ENCODE data around the gene KSR1.
"Not testable (repeated sequence)": the region's sequence is repeated elsewhere in the genome, so short reads cannot be mapped to it uniquely, and the experiment has no call there.

The KSR1 gene

DNA sequence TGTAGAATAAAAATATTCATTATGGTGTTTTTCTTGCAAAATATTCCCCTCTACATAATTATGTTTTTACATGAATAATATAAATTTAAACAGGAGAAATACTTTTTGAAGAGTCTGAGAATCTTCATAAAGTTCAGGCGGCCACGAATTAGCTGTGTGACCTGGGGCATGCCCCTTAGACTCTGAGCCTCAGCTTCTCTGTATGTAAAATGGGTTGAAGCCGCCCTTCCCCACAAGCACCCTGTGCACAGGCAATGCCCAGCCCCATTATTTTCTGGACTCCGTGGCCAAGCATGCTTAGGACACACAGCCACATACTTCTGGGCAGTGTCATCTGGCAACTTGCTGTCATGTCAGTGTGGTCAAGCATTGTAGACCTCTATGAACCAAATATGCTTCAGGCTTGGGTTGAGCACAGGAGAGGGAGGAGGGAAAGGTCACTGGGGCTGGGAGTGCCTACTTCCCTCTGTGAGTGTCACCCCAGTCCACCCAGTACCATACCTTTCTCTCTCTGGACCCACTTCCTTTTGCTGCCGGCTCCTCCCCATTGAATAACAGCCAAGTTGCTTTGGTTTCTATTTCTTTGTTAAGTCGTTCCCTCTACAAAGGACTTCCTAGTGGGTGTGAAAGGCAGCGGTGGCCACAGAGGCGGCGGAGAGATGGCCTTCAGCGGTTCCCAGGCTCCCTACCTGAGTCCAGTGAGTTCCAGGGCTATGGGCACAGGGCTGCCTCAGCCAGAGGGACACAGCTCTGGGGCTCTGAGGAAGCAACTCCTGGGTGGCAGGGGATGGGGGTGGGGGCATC lies 174.6 kb downstream of the KSR1 start, which contains the start of gene LGALS9:
Gene LGALS9, plus strand, starts transcription at position 582 of the 804 bp plus-strand sequence. Its CDS starts 78 bp downstream, at position 660.
- no peak for DNase-seq (ENCODE audit: low read depth)
- Histone ChIP-seq H3K9ac (ENCODE audit: low read length) (no peak within 1 kb of the TSS), H3K4me1 (ENCODE audit: control insufficient read depth, insufficient read depth, low read length) (peaks cover 34% of the 10 kb centered on the region), H3K9me3 (ENCODE audit: control insufficient read depth, low read length) (no peaks in the 10 kb centered on the region), H3K36me3 (ENCODE audit: control insufficient read depth, insufficient read depth, low read length, severe bottlenecking) (no peaks in the 10 kb centered on the region), H3K4me3 (ENCODE audit: low read length) (no peak within 1 kb of the TSS), H3K27me3 (replicated peaks; ENCODE audit: control insufficient read depth, insufficient read depth, low read length) (no peaks in the 10 kb centered on the region)

DNA sequence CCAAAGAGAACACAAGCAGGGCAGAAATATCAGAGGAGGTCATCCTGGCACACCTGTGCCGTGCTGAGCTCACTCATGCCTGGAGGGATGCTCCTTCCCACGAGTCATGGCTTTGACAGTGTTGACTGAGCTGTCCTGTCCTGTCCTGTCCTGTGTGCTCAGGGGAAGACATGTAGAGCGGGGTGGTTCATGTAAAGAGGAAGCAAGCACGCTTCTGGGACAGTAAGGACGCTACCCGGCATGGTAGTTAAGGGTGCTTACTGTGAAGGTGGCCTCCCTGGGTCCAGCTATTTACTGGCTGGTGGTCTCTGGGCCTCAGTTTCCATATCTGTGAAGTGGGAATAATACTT lies 175.1 kb downstream of the KSR1 start:
- peaks cover 34% of the 10 kb centered on the region for H3K4me1 ChIP-seq (ENCODE audit: control insufficient read depth, insufficient read depth, low read length)
- H3K9ac ChIP-seq (ENCODE audit: low read length) = no peak overlapping the region
- no peaks in the 10 kb centered on the region for H3K36me3 ChIP-seq (ENCODE audit: control insufficient read depth, insufficient read depth, low read length, severe bottlenecking)
- no peaks in the 10 kb centered on the region for H3K9me3 ChIP-seq (ENCODE audit: control insufficient read depth, low read length)
- no peak for DNase-seq (ENCODE audit: low read depth)
- H3K27me3 ChIP-seq (replicated peaks; ENCODE audit: control insufficient read depth, insufficient read depth, low read length) = no peaks in the 10 kb centered on the region
- no peak overlapping the region for H3K4me3 ChIP-seq (ENCODE audit: low read length)

DNA sequence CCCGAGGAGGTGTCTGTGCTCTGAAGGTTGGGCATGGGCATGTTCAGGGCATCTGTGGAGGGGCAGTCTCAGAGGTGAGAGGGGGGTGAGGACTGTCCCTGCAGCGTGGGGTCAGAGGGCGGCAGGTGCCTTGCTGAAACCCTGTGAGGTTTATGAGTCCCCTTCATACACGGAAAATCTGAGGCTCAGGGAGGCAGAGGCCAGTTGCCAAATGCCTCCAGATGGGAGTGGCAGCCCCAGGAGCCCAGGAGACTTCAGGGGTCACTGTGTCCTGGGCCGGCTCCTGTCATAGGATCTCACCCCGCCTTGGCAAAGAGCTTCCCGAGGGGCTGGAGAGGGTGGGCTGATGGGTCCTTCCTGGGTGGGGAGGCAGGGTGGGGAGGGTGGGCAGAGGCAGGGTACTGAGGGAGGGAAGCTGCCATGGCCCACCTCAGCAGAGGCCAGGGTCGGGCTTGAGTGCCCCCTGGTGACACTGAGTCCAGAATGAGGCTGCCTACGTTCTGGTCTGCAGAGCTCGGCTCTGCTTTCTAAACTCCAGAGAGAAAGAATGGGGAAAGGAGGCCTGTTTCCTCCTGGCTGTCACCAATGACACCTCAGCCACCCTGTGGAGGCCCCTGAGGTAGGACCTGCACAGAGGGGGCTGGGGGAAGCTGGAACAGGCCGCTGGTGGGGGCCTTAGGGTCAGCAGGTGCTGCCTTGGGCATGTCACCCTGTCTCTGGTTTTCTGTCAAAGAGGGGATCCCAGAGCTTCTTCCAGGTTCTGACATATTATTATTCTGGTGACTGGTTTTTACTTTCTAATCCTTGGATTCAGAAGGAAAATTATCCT lies 175.9 kb downstream of the KSR1 start:
- H3K9ac ChIP-seq (ENCODE audit: low read length) = no peak overlapping the region
- H3K4me1 ChIP-seq (ENCODE audit: control insufficient read depth, insufficient read depth, low read length) = peaks cover 34% of the 10 kb centered on the region
- no peak for DNase-seq (ENCODE audit: low read depth)
- no peaks in the 10 kb centered on the region for H3K27me3 ChIP-seq (replicated peaks; ENCODE audit: control insufficient read depth, insufficient read depth, low read length)
- H3K9me3 ChIP-seq (ENCODE audit: control insufficient read depth, low read length) = no peaks in the 10 kb centered on the region
- no peaks in the 10 kb centered on the region for H3K36me3 ChIP-seq (ENCODE audit: control insufficient read depth, insufficient read depth, low read length, severe bottlenecking)
- no peak overlapping the region for H3K4me3 ChIP-seq (ENCODE audit: low read length)

DNA sequence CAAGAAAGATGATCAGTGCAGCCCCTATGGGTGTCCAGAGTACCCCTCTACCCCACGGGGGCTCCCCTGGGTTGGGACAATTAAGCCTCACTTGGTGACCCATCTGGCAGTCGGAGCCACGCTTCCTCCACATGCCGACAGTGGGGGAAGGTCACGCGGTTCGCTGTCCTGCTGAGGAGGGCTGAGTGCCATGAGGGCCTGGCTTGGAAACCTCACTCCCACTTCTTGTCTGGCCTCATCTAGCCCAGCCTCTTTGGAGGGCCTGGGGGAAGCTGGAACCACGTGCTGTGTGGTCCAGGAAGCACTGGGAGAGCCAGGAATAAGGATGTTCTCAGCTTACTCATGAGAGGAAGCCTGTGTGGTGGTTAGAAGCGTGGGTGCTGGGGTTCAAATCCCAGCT lies 176.5 kb downstream of the KSR1 start:
- not testable (repeated sequence) for H3K27me3 ChIP-seq (replicated peaks; ENCODE audit: control insufficient read depth, insufficient read depth, low read length); H3K9me3 ChIP-seq (ENCODE audit: control insufficient read depth, low read length); H3K36me3 ChIP-seq (ENCODE audit: control insufficient read depth, insufficient read depth, low read length, severe bottlenecking); H3K9ac ChIP-seq (ENCODE audit: low read length); DNase-seq (ENCODE audit: low read depth)
- peak overlapping the region; percentile 20 for H3K4me3 ChIP-seq (ENCODE audit: low read length)
- peaks cover 34% of the 10 kb centered on the region for H3K4me1 ChIP-seq (ENCODE audit: control insufficient read depth, insufficient read depth, low read length)

DNA sequence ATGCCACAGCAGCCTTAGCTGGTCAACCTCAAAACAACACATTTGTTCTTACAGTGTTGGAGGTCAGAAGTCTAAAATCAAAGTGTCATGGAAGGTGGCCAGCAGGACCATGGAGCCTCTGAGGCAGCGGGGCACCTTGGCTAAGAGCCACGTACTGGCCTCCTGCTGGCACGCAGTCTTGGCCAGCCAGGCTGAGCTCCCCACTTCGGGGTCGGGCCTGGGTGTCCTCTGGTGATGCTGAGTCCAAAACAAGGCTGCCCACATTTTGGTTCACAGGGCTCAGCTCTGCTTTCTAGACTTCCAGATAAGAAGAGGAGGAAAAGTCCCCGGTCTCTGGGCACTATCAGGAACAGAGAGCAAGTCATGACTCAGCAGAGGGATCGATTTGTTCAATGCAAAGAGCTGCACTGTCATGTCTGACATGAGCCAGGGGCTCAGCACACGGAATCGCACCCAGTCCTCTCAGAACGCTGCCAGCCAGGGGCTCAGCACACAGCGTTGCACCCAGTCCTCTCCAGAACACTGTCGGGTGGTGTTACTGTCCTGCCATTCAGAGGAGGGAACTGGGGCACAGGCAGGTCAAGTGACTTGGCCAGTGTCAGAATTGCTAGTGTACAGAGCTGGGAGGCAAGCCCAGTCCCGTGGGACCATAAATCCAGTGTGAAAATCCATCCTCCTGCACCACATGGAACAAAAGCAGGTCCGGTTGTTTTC lies 177.2 kb downstream of the KSR1 start:
- H3K4me1 ChIP-seq (ENCODE audit: control insufficient read depth, insufficient read depth, low read length) = peaks cover 34% of the 10 kb centered on the region
- peak overlapping the region; percentile 42 for H3K9ac ChIP-seq (ENCODE audit: low read length)
- no peaks in the 10 kb centered on the region for H3K36me3 ChIP-seq (ENCODE audit: control insufficient read depth, insufficient read depth, low read length, severe bottlenecking)
- H3K9me3 ChIP-seq (ENCODE audit: control insufficient read depth, low read length) = no peaks in the 10 kb centered on the region
- no peak for DNase-seq (ENCODE audit: low read depth)
- no peaks in the 10 kb centered on the region for H3K27me3 ChIP-seq (replicated peaks; ENCODE audit: control insufficient read depth, insufficient read depth, low read length)
- H3K4me3 ChIP-seq (ENCODE audit: low read length) = peak overlapping the region; percentile 20

DNA sequence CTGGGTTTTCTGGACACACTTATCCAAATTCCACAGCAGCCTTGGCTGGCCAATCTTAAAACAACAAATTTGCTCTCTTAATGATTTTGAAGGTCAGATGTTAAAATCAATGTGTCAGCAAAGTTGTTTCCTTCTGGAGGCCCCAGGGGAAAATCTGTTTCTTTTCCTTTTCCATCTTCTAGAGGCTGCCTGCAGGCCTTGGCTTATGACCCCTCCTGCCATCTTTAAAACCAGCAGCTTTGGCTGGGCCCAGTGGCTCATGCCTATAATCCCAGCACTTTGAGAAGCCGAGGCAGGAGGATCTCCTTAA lies 177.7 kb downstream of the KSR1 start:
- Histone ChIP-seq H3K4me3 (ENCODE audit: low read length) (no peak overlapping the region), H3K27me3 (replicated peaks; ENCODE audit: control insufficient read depth, insufficient read depth, low read length) (no peaks in the 10 kb centered on the region), H3K36me3 (ENCODE audit: control insufficient read depth, insufficient read depth, low read length, severe bottlenecking) (no peaks in the 10 kb centered on the region), H3K9ac (ENCODE audit: low read length) (no peak overlapping the region), H3K4me1 (ENCODE audit: control insufficient read depth, insufficient read depth, low read length) (peaks cover 34% of the 10 kb centered on the region), H3K9me3 (ENCODE audit: control insufficient read depth, low read length) (no peaks in the 10 kb centered on the region)
- DNase-seq (ENCODE audit: low read depth) = no peak

DNA sequence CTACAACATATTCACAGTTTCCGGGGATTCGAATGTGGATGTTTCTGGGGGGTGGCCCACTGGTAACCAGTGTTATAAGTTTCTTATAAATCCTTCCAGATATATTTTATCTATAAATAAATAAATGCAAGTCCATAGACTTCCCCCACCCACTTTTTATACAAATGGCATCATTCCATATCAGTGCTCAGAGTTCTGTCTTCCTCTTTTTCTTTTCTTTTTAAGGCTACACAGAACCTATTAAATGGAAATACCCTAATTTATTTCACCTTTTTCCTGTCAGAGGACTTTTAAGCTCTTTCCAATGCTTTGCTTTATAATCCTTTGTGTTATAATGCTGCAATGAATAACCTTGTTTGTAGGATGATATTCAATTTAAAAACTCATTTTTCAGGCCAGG lies 178.5 kb downstream of the KSR1 start:
- H3K27me3 ChIP-seq (replicated peaks; ENCODE audit: control insufficient read depth, insufficient read depth, low read length) = no peaks in the 10 kb centered on the region
- DNase-seq (ENCODE audit: low read depth) = no peak
- no peak overlapping the region for H3K9ac ChIP-seq (ENCODE audit: low read length)
- no peaks in the 10 kb centered on the region for H3K9me3 ChIP-seq (ENCODE audit: control insufficient read depth, low read length)
- H3K36me3 ChIP-seq (ENCODE audit: control insufficient read depth, insufficient read depth, low read length, severe bottlenecking) = no peaks in the 10 kb centered on the region
- no peak overlapping the region for H3K4me3 ChIP-seq (ENCODE audit: low read length)
- peaks cover 34% of the 10 kb centered on the region for H3K4me1 ChIP-seq (ENCODE audit: control insufficient read depth, insufficient read depth, low read length)

DNA sequence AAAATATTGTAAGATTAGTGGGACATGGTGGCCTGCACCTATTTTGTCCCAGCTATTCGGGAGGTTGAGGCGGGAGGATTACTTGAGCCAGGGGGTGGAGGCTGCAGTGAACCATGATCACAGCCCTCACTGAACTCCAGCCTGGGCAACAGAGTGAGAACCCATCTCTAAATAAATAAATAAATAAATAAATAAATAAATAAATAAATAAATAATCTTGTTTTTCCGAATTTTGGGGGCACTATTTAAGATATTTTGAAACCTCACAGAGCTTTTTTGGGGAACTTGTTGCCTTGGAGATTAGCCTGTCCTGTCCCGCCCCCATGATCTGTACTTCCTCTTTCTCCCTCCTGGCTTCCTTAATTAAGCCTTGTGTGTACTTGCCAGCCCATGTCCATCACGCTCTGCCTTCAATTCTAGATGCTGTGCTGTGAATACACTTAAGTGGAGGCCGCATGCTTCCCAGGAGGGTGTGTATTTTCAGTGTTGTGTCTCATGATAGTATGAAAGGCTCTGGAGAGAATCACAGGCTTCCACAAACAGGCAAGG lies 179.1 kb downstream of the KSR1 start:
- Histone ChIP-seq H3K36me3 (ENCODE audit: control insufficient read depth, insufficient read depth, low read length, severe bottlenecking) (no peaks in the 10 kb centered on the region), H3K9me3 (ENCODE audit: control insufficient read depth, low read length) (no peaks in the 10 kb centered on the region), H3K27me3 (replicated peaks; ENCODE audit: control insufficient read depth, insufficient read depth, low read length) (no peaks in the 10 kb centered on the region), H3K4me1 (ENCODE audit: control insufficient read depth, insufficient read depth, low read length) (peaks cover 34% of the 10 kb centered on the region), H3K9ac (ENCODE audit: low read length) (no peak overlapping the region), H3K4me3 (ENCODE audit: low read length) (no peak overlapping the region)
- no peak for DNase-seq (ENCODE audit: low read depth)

DNA sequence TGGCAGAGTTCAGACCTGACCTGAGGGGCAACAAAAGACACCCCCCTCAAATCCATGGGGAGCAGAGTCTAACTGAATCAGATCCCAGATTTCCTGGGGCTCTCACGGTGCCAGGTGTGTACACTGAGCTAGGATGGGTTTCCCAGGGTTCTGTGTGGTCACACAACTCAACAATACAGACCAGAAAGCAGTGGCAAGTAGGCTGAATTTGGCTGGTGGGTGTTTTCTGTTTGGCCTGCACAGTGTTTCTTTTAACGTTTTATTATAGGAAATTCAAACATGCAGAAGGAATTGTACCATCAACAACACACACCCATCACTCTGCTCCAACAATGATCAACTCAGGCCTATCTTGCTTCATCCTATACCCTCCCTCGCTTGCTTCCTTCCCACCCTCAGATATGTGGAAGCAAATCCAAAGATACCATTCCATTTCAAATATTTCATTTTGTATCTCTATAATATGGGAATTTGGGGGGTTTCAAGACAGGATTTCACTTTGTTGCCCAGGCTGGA lies 179.8 kb downstream of the KSR1 start:
- H3K9me3 ChIP-seq (ENCODE audit: control insufficient read depth, low read length); H3K27me3 ChIP-seq (replicated peaks; ENCODE audit: control insufficient read depth, insufficient read depth, low read length); DNase-seq (ENCODE audit: low read depth); H3K4me3 ChIP-seq (ENCODE audit: low read length); H3K36me3 ChIP-seq (ENCODE audit: control insufficient read depth, insufficient read depth, low read length, severe bottlenecking); H3K9ac ChIP-seq (ENCODE audit: low read length): not testable (repeated sequence)
- peaks cover 29% of the 10 kb centered on the region for H3K4me1 ChIP-seq (ENCODE audit: control insufficient read depth, insufficient read depth, low read length)

DNA sequence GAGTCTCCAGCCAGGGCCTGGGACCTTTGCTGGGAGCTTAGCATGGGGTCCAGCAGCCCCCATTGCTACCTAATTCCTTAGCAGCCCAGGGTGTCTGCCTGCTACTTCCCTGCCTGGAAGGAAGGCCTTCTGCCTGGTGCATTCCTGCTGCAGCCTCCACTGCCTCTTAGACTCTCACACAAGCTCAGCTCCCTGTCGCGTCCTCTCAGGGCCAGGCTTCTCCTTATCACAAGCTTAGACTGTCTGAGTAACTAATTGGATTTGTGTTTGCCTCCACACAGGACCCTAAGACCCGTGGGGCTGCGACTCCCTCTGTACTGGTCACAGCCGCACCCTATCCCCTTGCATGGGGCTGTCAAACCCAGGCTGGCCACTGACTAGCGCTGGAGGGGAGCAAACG lies 181.6 kb downstream of the KSR1 start:
- H3K4me3 ChIP-seq (ENCODE audit: low read length); H3K36me3 ChIP-seq (ENCODE audit: control insufficient read depth, insufficient read depth, low read length, severe bottlenecking); DNase-seq (ENCODE audit: low read depth); H3K9me3 ChIP-seq (ENCODE audit: control insufficient read depth, low read length); H3K27me3 ChIP-seq (replicated peaks; ENCODE audit: control insufficient read depth, insufficient read depth, low read length); H3K9ac ChIP-seq (ENCODE audit: low read length): not testable (repeated sequence)
- peaks cover 17% of the 10 kb centered on the region for H3K4me1 ChIP-seq (ENCODE audit: control insufficient read depth, insufficient read depth, low read length)

DNA sequence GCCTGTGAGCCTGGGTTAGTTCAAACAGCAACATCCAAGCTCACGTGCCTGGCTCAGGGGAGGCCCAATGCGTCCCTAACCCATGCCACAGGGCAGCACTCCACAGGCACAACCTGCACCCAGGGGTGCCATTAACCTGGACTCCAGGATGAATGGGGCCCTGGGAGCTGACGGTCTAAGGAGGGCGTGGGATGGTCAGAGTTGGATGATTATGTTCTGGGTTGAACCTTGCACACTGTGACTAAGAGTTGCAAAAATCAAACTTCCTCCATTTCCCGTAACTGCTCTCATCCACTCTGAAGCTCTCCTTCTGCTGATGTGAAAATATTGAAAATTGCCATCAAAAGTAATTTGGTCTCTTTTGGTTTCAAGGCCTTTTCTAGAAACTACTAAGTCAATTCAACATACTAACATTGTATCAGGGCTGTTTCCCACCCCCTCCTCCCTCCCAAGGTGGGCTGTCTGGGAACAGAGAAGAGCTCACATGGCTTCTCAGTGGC lies 182.2 kb downstream of the KSR1 start:
- not testable (repeated sequence) for H3K36me3 ChIP-seq (ENCODE audit: control insufficient read depth, insufficient read depth, low read length, severe bottlenecking); H3K27me3 ChIP-seq (replicated peaks; ENCODE audit: control insufficient read depth, insufficient read depth, low read length); DNase-seq (ENCODE audit: low read depth); H3K9ac ChIP-seq (ENCODE audit: low read length); H3K4me3 ChIP-seq (ENCODE audit: low read length); H3K9me3 ChIP-seq (ENCODE audit: control insufficient read depth, low read length)
- peaks cover 10% of the 10 kb centered on the region for H3K4me1 ChIP-seq (ENCODE audit: control insufficient read depth, insufficient read depth, low read length)

Measured in adipocyte (in vitro differentiated cells).